HUES48 (cell line): ENCODE results near the gene AP2M1.

Experiments
- H3K27ac ChIP-seq: one replicate; pipeline ENCODE4 v1.7.0; 2013; ENCODE audit warnings: low read depth, low read length, inconsistent platforms
- H3K27me3 ChIP-seq: 2 replicates; pipeline ENCODE4 v1.6.1; 2013; ENCODE audit warnings: mild to moderate bottlenecking, low read length; ENCODE audit not compliant: control insufficient read depth, insufficient read depth
- H3K36me3 ChIP-seq: 2 replicates; pipeline ENCODE4 v1.6.1; 2013; ENCODE audit warnings: low read length; ENCODE audit not compliant: control insufficient read depth, insufficient read depth
- H3K4me1 ChIP-seq: 2 replicates; pipeline ENCODE4 v1.6.1; 2013; ENCODE audit warnings: mild to moderate bottlenecking, low read length; ENCODE audit not compliant: control insufficient read depth, insufficient read depth
- H3K4me3 ChIP-seq: 2 replicates; pipeline ENCODE4 v1.5.1; 2013; ENCODE audit warnings: mild to moderate bottlenecking, low read depth, low read length
- H3K9ac ChIP-seq: 2 replicates; pipeline ENCODE4 v1.6.1; 2013; ENCODE audit warnings: mild to moderate bottlenecking, low read depth, low read length, moderate library complexity
- H3K9me3 ChIP-seq: 2 replicates; pipeline ENCODE4 v1.6.1; 2013; ENCODE audit warnings: low read length; ENCODE audit not compliant: control insufficient read depth, insufficient read depth

Gene AP2M1

GRCh38 chr3:184174646-184175492 lies at the start of gene AP2M1:
AP2M1 (plus strand) TSS chr3:184174855; CDS start chr3:184176994, 2,139 bp downstream.
- H3K27ac ChIP-seq, result peak within 1 kb of the TSS; percentile 97

GRCh38 chr3:184126006-184126405 lies 48.6 kb upstream of the AP2M1 start:
- Histone ChIP-seq H3K9ac (no peak overlapping the region), H3K36me3 (no peaks in the 10 kb centered on the region), H3K27ac (no peak overlapping the region), H3K4me3 (no peak overlapping the region), H3K4me1 (no peaks in the 10 kb centered on the region), H3K9me3 (no peaks in the 10 kb centered on the region), H3K27me3 (no peaks in the 10 kb centered on the region)

More at GRCh38 chr3:184174646-184175492, at the start of gene AP2M1:
- Histone ChIP-seq H3K9ac (peak within 1 kb of the TSS; percentile 89), H3K4me1 (peaks cover 15% of the 10 kb centered on the region), H3K4me3 (peak within 1 kb of the TSS; percentile 88), H3K27me3 (no peaks in the 10 kb centered on the region), H3K36me3 (peaks cover 51% of the 10 kb centered on the region), H3K9me3 (no peaks in the 10 kb centered on the region)

- Histone ChIP-seq H3K4me1 (no peaks in the 10 kb centered on the region), H3K27me3 (no peaks in the 10 kb centered on the region), H3K4me3 (no peak overlapping the region), H3K9me3 (no peaks in the 10 kb centered on the region), H3K27ac (no peak overlapping the region), H3K36me3 (no peaks in the 10 kb centered on the region), H3K9ac (no peak overlapping the region)
Measured at GRCh38 chr3:184129012-184129411, 45.6 kb upstream of the AP2M1 start.

- H3K9ac ChIP-seq, result no peak overlapping the region
- no peak overlapping the region for H3K4me3 ChIP-seq
- H3K27me3 ChIP-seq, result no peaks in the 10 kb centered on the region
- H3K27ac ChIP-seq, result no peak overlapping the region
- peaks cover 9% of the 10 kb centered on the region for H3K4me1 ChIP-seq
- H3K9me3 ChIP-seq, result no peaks in the 10 kb centered on the region
- peaks cover 9% of the 10 kb centered on the region; the same call in 1 of the 2 replicates for H3K36me3 ChIP-seq
Measured at GRCh38 chr3:184132945-184133344, 41.7 kb upstream of the AP2M1 start.

- Histone ChIP-seq H3K27me3 (no peaks in the 10 kb centered on the region), H3K36me3 (peaks cover 15% of the 10 kb centered on the region; the same call in 1 of the 2 replicates), H3K27ac (no peak overlapping the region), H3K4me1 (peaks cover 9% of the 10 kb centered on the region), H3K9ac (peak overlapping the region; percentile 7; the same call in 1 of the 2 replicates), H3K4me3 (peak overlapping the region; percentile 100), H3K9me3 (no peaks in the 10 kb centered on the region)
Measured at GRCh38 chr3:184133840-184134745, 40.6 kb upstream of the AP2M1 start.

GRCh38 chr3:184134746-184135148 lies 39.9 kb upstream of the AP2M1 start:
- H3K27ac ChIP-seq, result peak overlapping the region; percentile 79
- peaks cover 15% of the 10 kb centered on the region; the same call in 1 of the 2 replicates for H3K36me3 ChIP-seq
- H3K9me3 ChIP-seq, result no peaks in the 10 kb centered on the region
- peak overlapping the region; percentile 87 for H3K9ac ChIP-seq
- H3K4me3 ChIP-seq, result peak overlapping the region; percentile 100
- H3K27me3 ChIP-seq, result no peaks in the 10 kb centered on the region
- H3K4me1 ChIP-seq, result peaks cover 9% of the 10 kb centered on the region

- Histone ChIP-seq H3K9me3 (no peaks in the 10 kb centered on the region), H3K4me1 (peaks cover 9% of the 10 kb centered on the region), H3K27ac (peak within 1 kb of the TSS; percentile 79), H3K27me3 (no peaks in the 10 kb centered on the region), H3K36me3 (peaks cover 20% of the 10 kb centered on the region), H3K4me3 (peak within 1 kb of the TSS; percentile 100), H3K9ac (peak within 1 kb of the TSS; percentile 87)
Measured at GRCh38 chr3:184135149-184135910, 39.3 kb upstream of the AP2M1 start, which contains the start of gene EIF2B5. EIF2B5 (plus strand) TSS chr3:184135358; CDS start chr3:184135386, 28 bp downstream.

- H3K9me3 ChIP-seq, result no peaks in the 10 kb centered on the region
- peaks cover 9% of the 10 kb centered on the region for H3K4me1 ChIP-seq
- H3K4me3 ChIP-seq, result peak overlapping the region; percentile 100
- H3K9ac ChIP-seq, result peak overlapping the region; percentile 87
- H3K27ac ChIP-seq, result peak overlapping the region; percentile 79
- H3K36me3 ChIP-seq, result peaks cover 25% of the 10 kb centered on the region
- H3K27me3 ChIP-seq, result no peaks in the 10 kb centered on the region
Measured at GRCh38 chr3:184135911-184136260, 38.8 kb upstream of the AP2M1 start.

GRCh38 chr3:184140436-184140835 lies 34.2 kb upstream of the AP2M1 start:
- Histone ChIP-seq H3K27ac (no peak overlapping the region), H3K36me3 (peaks cover 68% of the 10 kb centered on the region)

GRCh38 chr3:184142199-184142598 lies 32.5 kb upstream of the AP2M1 start:
- Histone ChIP-seq H3K27ac (no peak overlapping the region), H3K4me1 (no peaks in the 10 kb centered on the region), H3K9me3 (no peaks in the 10 kb centered on the region), H3K9ac (no peak overlapping the region), H3K36me3 (peaks cover 72% of the 10 kb centered on the region), H3K27me3 (no peaks in the 10 kb centered on the region), H3K4me3 (no peak overlapping the region)

More at GRCh38 chr3:184140436-184140835, 34.2 kb upstream of the AP2M1 start:
- Histone ChIP-seq H3K9me3 (no peaks in the 10 kb centered on the region), H3K4me3 (no peak overlapping the region), H3K4me1 (peaks cover 9% of the 10 kb centered on the region), H3K27me3 (no peaks in the 10 kb centered on the region), H3K9ac (no peak overlapping the region)
